Prostate gland (tissue), 2 donors: ENCODE results near the gene TUBB4B.

Experiments
- POLR2A ChIP-seq: fragments of 450-650 bp; IDR thresholded peaks from one replicate; pipeline ENCODE4 v1.6.1; 2016; ENCODE audit warnings: antibody characterized with exemption, mild to moderate bottlenecking
- POLR2AphosphoS5 ChIP-seq: sonication (generic); formaldehyde crosslinking; IDR thresholded peaks from one replicate; pipeline ENCODE4 v1.6.1; 2017; ENCODE audit warnings: antibody characterized with exemption
- TF ChIP-seq, protein P1 (sequence below), 4 experiments: fragments of 200-600 bp in 2 of 4; fragments of 450-650 bp in 2 of 4; sonication (generic) in 2 of 4; IDR thresholded peaks; 1 replicate in 3 of 4; 2 replicates in 1 of 4; pipeline ENCODE4 v1.5.1; 2016 to 2019; ENCODE audit warnings: antibody characterized with exemption in 4 of 4, mild to moderate bottlenecking in 2 of 4, moderate library complexity in 2 of 4

DNA sequence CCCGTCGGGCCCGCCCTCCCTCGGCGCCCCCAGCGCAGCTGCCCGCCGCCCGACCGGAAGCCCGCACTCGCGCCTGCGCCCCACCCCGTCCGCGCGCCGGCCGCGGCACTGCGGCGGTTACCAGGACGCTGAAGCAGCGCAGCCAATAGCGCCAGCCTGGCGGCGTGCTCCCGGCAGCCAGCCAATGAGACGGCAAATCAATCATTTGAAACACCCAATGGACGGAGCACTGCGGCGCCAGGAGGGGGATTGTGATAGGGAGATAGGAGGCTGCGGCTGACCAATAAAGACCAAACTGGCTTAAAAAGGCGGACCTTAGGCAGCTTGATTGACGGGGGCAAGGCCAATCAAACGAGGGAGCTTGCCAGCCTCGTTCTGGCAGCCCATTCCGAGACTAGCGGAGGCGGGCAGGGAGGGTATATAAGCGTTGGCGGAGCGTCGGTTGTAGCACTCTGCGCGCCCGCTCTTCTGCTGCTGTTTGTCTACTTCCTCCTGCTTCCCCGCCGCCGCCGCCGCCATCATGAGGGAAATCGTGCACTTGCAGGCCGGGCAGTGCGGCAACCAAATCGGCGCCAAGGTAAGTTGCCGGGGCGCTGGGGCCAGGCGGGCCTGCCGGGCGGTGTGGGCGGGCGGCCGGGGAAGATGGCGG is at the start of gene TUBB4B:
- TF ChIP-seq, protein P1, sequence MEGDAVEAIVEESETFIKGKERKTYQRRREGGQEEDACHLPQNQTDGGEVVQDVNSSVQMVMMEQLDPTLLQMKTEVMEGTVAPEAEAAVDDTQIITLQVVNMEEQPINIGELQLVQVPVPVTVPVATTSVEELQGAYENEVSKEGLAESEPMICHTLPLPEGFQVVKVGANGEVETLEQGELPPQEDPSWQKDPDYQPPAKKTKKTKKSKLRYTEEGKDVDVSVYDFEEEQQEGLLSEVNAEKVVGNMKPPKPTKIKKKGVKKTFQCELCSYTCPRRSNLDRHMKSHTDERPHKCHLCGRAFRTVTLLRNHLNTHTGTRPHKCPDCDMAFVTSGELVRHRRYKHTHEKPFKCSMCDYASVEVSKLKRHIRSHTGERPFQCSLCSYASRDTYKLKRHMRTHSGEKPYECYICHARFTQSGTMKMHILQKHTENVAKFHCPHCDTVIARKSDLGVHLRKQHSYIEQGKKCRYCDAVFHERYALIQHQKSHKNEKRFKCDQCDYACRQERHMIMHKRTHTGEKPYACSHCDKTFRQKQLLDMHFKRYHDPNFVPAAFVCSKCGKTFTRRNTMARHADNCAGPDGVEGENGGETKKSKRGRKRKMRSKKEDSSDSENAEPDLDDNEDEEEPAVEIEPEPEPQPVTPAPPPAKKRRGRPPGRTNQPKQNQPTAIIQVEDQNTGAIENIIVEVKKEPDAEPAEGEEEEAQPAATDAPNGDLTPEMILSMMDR (IDR thresholded peaks at IDR 0.05), result peak in 2 of 4 experiments; percentile 25 to 41
- TF ChIP-seq POLR2AphosphoS5, result peak; percentile 97
- TF ChIP-seq POLR2A, result peak; percentile 97
